ENCODE results near the gene CRMP1. TPM values are rescaled to one million over a fixed set of nuclear protein-coding genes. Genes with fewer than 3 reads are reported as not detected.
A peak's percentile ranks its signal among the peaks of the same experiment; 100 is the strongest.

Gene CRMP1
- total RNA-seq, 1 donor = under 0.01 TPM

DNA sequence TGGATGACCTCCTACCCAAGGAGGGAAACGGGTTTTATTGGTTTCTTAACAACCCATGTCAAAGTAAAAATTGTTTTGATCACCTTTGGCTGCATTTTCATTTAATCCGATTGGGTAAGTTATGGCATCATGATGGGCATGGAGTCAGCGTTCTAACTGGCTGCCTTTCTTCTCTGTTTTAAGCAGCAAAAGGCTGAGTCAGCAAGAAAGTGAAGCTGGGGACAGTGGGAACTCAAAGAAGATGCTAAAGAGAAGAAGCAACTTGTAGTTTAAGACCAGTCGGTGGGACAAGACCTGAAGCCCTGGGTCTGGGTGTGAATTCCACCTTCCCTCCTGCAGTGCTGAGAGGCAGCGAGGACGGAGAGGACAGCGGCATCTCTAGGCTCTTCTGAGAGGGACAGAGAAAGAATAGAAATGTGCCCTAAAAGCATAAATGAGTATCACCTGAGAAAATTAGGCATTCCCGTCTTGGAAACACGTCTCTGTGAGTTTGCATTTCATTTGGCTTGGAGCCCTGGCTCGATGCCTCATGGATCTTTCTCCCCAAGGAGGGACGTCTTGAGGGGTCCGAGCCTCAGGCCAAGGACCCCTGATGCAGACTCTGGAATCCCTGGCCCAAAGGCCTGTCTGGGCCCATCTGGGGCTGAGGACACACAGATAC lies 82.0 kb downstream of the CRMP1 start:
- no peak for TF ChIP-seq CTCF (IDR thresholded peaks at IDR 0.05; ENCODE audit: extremely low read depth, low read depth, low read length)
- peak; percentile 67 for DNase-seq (ENCODE audit: insufficient read length, low spot score, missing footprints)
- no peak overlapping the region for H2AFZ ChIP-seq (ENCODE audit: low read length)
- no peaks in the 10 kb centered on the region for H3K4me1 ChIP-seq (ENCODE audit: insufficient read depth, low read length)
- H3K27me3 ChIP-seq (ENCODE audit: insufficient read depth, low read length) = no peaks in the 10 kb centered on the region
- peaks cover 42% of the 10 kb centered on the region for H4K20me1 ChIP-seq (ENCODE audit: insufficient read depth, low read length)
- no peak overlapping the region for H3K27ac ChIP-seq (ENCODE audit: low read depth, low read length)
- H3K4me3 ChIP-seq (ENCODE audit: insufficient read depth, low read length) = no peak overlapping the region
- H3K36me3 ChIP-seq (ENCODE audit: insufficient read depth, low read length) = peaks cover 74% of the 10 kb centered on the region
- peaks cover 9% of the 10 kb centered on the region for H3K79me2 ChIP-seq (ENCODE audit: insufficient read depth, low read length)
- no peaks in the 10 kb centered on the region for H3K9me3 ChIP-seq (ENCODE audit: low read depth, low read length)
- no peak overlapping the region for H3K4me2 ChIP-seq (ENCODE audit: insufficient read depth, low read length)

GRCh38 chr4:5810151-5810550 lies 82.7 kb downstream of the CRMP1 start:
- Histone ChIP-seq H3K27ac (ENCODE audit: low read depth, low read length) (no peak overlapping the region), H2AFZ (ENCODE audit: low read length) (no peak overlapping the region), H3K4me1 (ENCODE audit: insufficient read depth, low read length) (no peaks in the 10 kb centered on the region), H4K20me1 (ENCODE audit: insufficient read depth, low read length) (peaks cover 37% of the 10 kb centered on the region), H3K36me3 (ENCODE audit: insufficient read depth, low read length) (peaks cover 81% of the 10 kb centered on the region), H3K79me2 (ENCODE audit: insufficient read depth, low read length) (peaks cover 9% of the 10 kb centered on the region), H3K4me2 (ENCODE audit: insufficient read depth, low read length) (no peak overlapping the region), H3K27me3 (ENCODE audit: insufficient read depth, low read length) (no peaks in the 10 kb centered on the region), H3K4me3 (ENCODE audit: insufficient read depth, low read length) (no peak overlapping the region), H3K9me3 (ENCODE audit: low read depth, low read length) (no peaks in the 10 kb centered on the region)
- DNase-seq (ENCODE audit: insufficient read length, low spot score, missing footprints) = no peak
- TF ChIP-seq CTCF (IDR thresholded peaks at IDR 0.05; ENCODE audit: extremely low read depth, low read depth, low read length) = no peak

DNA sequence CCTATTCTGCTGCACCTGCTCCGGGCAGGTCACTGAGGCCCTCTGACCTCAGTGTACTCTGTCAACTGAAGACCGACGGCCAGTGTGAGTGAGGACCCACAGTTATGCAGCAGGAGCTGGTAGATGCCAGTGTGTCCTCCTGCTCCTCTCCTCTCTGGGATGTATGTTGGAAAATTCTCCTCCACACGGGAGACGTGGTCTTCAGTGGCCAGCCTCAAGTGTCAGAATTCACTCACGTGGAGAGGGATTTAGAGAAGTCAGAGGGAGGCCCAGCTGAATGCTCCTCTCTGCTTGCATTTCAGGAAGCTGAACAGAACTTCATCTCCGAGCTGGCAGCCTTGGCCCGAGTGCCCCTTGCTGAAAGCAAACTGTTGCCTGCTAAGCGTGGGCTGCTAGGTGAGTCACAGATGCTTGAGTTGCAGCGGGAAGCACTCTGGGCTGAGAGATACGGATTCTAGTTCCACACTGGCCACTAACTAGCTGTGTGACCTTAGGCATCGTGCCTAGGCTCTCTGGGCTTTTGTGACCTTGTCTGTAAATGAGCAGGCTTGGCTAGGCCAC lies 83.6 kb downstream of the CRMP1 start:
- peaks cover 82% of the 10 kb centered on the region for H3K36me3 ChIP-seq (ENCODE audit: insufficient read depth, low read length)
- no peaks in the 10 kb centered on the region for H3K27me3 ChIP-seq (ENCODE audit: insufficient read depth, low read length)
- no peak overlapping the region for H3K27ac ChIP-seq (ENCODE audit: low read depth, low read length)
- H3K4me2 ChIP-seq (ENCODE audit: insufficient read depth, low read length) = no peak overlapping the region
- H3K79me2 ChIP-seq (ENCODE audit: insufficient read depth, low read length) = peaks cover 3% of the 10 kb centered on the region
- H2AFZ ChIP-seq (ENCODE audit: low read length) = no peak overlapping the region
- peak; percentile 60 for DNase-seq (ENCODE audit: insufficient read length, low spot score, missing footprints)
- no peaks in the 10 kb centered on the region for H3K9me3 ChIP-seq (ENCODE audit: low read depth, low read length)
- H3K4me3 ChIP-seq (ENCODE audit: insufficient read depth, low read length) = no peak overlapping the region
- peaks cover 29% of the 10 kb centered on the region for H4K20me1 ChIP-seq (ENCODE audit: insufficient read depth, low read length)
- TF ChIP-seq CTCF (IDR thresholded peaks at IDR 0.05; ENCODE audit: extremely low read depth, low read depth, low read length) = no peak
- H3K4me1 ChIP-seq (ENCODE audit: insufficient read depth, low read length) = no peaks in the 10 kb centered on the region

- no peak for TF ChIP-seq CTCF (IDR thresholded peaks at IDR 0.05; ENCODE audit: extremely low read depth, low read depth, low read length)
- no peaks in the 10 kb centered on the region for H3K9me3 ChIP-seq (ENCODE audit: low read depth, low read length)
- no peak overlapping the region for H3K4me2 ChIP-seq (ENCODE audit: insufficient read depth, low read length)
- H3K27me3 ChIP-seq (ENCODE audit: insufficient read depth, low read length) = no peaks in the 10 kb centered on the region
- no peak overlapping the region for H3K4me3 ChIP-seq (ENCODE audit: insufficient read depth, low read length)
- no peaks in the 10 kb centered on the region for H3K4me1 ChIP-seq (ENCODE audit: insufficient read depth, low read length)
- H3K36me3 ChIP-seq (ENCODE audit: insufficient read depth, low read length) = peaks cover 82% of the 10 kb centered on the region
- H2AFZ ChIP-seq (ENCODE audit: low read length) = no peak overlapping the region
- peaks cover 19% of the 10 kb centered on the region for H4K20me1 ChIP-seq (ENCODE audit: insufficient read depth, low read length)
- peak; percentile 87 for DNase-seq (ENCODE audit: insufficient read length, low spot score, missing footprints)
- H3K27ac ChIP-seq (ENCODE audit: low read depth, low read length) = no peak overlapping the region
- no peaks in the 10 kb centered on the region for H3K79me2 ChIP-seq (ENCODE audit: insufficient read depth, low read length)
Measured at GRCh38 chr4:5808081-5808741, 84.7 kb downstream of the CRMP1 start.
